GM21717 (cell line): ENCODE measurements around the gene NCKIPSD.
"Not testable (repeated sequence)": the region's sequence is repeated elsewhere in the genome, so short reads cannot be mapped to it uniquely, and the experiment has no call there.

ENCODE experiments used
- ATAC-seq: cut with Tn5 transposase; IDR thresholded peaks from one replicate; pipeline ENCODE4 v1.9.1; 2021; ENCODE audit warnings: mild to moderate bottlenecking, moderate library complexity; ENCODE audit not compliant: unreplicated experiment

Gene NCKIPSD

GRCh38 chr3:48685603-48686511, at the start of gene NCKIPSD:
TSS of gene NCKIPSD (minus strand) at chr3:48685915. CDS start at chr3:48685807, 108 bp downstream.
- ATAC-seq = peak; percentile 77

GRCh38 chr3:48735075-48735767, 49.5 kb upstream of the NCKIPSD start:
- ATAC-seq = not testable (repeated sequence)

GRCh38 chr3:48734541-48734940, 48.8 kb upstream of the NCKIPSD start:
- not testable (repeated sequence) for ATAC-seq

- ATAC-seq = not testable (repeated sequence)
Measured at GRCh38 chr3:48733752-48734518, 48.2 kb upstream of the NCKIPSD start.

- no peak for ATAC-seq
Measured at GRCh38 chr3:48727511-48727910, 41.8 kb upstream of the NCKIPSD start.

GRCh38 chr3:48725185-48725855, 39.6 kb upstream of the NCKIPSD start:
- not testable (repeated sequence) for ATAC-seq

- no peak for ATAC-seq
Measured at GRCh38 chr3:48723725-48724124, 38.0 kb upstream of the NCKIPSD start.

GRCh38 chr3:48723293-48723692, 37.6 kb upstream of the NCKIPSD start:
- not testable (repeated sequence) for ATAC-seq

- peak; percentile 95 for ATAC-seq
Measured at GRCh38 chr3:48716982-48717746, 31.4 kb upstream of the NCKIPSD start, which contains the start of gene IP6K2. TSS of gene IP6K2 (minus strand) at chr3:48717221. CDS start at chr3:48695291, 21,930 bp downstream.

- no peak for ATAC-seq
Measured at GRCh38 chr3:48716508-48716981, 30.8 kb upstream of the NCKIPSD start.

GRCh38 chr3:48715174-48715800, 29.6 kb upstream of the NCKIPSD start:
- ATAC-seq = no peak

GRCh38 chr3:48711727-48712126, 26.0 kb upstream of the NCKIPSD start:
- ATAC-seq = no peak

GRCh38 chr3:48709051-48709461, 23.3 kb upstream of the NCKIPSD start:
- ATAC-seq = no peak

GRCh38 chr3:48708481-48708889, 22.8 kb upstream of the NCKIPSD start:
- ATAC-seq = no peak

- no peak for ATAC-seq
Measured at GRCh38 chr3:48707157-48707556, 21.4 kb upstream of the NCKIPSD start.

- no peak for ATAC-seq
Measured at GRCh38 chr3:48702320-48702920, 16.7 kb upstream of the NCKIPSD start.

GRCh38 chr3:48700731-48701405, 15.2 kb upstream of the NCKIPSD start:
- ATAC-seq = no peak

- no peak for ATAC-seq
Measured at GRCh38 chr3:48698891-48699290, 13.2 kb upstream of the NCKIPSD start.
